ENCODE data around the gene ARHGAP24. TPM values are rescaled to one million over a fixed set of nuclear protein-coding genes. Genes with fewer than 3 reads are reported as not detected.
"Not testable (repeated sequence)": the region's sequence is repeated elsewhere in the genome, so short reads cannot be mapped to it uniquely, and the experiment has no call there.

ARHGAP24 gene
- total RNA-seq, 1 donor from 2014 or later: 11.1 TPM

DNA sequence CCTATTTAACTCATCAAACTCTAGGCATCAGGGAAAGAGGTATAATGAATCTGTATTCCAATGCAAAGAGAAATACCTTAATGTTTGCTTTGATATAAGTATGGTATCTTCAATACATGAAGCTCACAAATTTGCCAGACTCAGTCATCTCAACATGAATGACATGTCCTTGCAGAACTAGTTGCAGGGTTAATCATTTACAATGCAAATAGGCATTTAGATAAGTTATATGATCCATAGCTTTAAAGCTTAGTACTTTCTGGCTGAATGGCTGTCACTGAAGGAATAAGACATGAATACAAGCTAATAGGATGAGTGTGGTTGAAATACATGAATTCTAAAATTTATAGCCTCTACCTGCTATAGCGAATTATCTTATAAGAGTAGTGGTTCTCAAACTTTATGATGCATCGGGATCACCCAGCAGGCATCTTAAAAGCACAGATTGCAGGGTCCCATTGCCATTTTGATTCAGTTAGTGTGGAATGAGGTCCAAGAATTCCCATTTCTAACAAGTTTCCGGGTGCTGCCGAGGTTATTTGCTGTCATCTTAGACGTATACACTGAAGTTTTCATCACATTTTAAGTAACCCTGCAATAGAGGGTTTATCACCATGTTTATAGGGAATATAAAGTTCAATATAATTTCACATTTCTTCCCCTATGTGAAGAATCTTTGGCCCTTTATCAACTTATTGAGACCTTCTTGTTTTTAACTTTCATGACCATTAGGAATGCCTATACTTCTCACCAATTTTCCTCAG is 439.2 kb downstream of the ARHGAP24 start:
- no peak for FAIRE-seq
- no peak overlapping the region for H3K4me3 ChIP-seq (ENCODE audit: low read depth, low read length)

DNA sequence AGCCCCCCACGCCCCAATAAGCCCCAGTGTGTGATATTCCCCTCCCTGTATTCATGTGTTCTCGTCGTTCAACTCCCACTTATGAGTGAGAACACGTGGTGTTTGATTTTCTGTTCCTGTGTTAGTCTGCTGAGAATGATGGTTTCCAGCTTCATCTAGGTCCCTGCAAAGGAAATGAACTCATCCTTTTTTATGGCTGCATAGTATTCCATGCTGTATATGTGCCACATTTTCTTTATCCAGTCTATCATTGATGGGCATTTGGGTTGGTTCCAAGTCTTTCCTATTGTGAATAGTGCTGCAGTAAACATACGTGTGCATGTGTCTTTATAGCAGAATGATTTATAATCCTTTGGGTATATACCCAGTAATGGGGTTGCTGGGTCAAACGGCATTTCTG is 440.6 kb downstream of the ARHGAP24 start:
- H3K36me3 ChIP-seq (ENCODE audit: control insufficient read depth, insufficient read depth, low read length); DNase-seq (ENCODE audit: low read depth); H3K4me3 ChIP-seq (ENCODE audit: low read depth, low read length); H3K27me3 ChIP-seq (ENCODE audit: control insufficient read depth, insufficient read depth, low read length); FAIRE-seq: not testable (repeated sequence)

More for the DNA sequence above, 439.2 kb downstream of the ARHGAP24 start:
- Histone ChIP-seq H3K36me3 (ENCODE audit: control insufficient read depth, insufficient read depth, low read length) (no peaks in the 10 kb centered on the region), H3K27me3 (ENCODE audit: control insufficient read depth, insufficient read depth, low read length) (no peaks in the 10 kb centered on the region)
- TF ChIP-seq, protein P1, sequence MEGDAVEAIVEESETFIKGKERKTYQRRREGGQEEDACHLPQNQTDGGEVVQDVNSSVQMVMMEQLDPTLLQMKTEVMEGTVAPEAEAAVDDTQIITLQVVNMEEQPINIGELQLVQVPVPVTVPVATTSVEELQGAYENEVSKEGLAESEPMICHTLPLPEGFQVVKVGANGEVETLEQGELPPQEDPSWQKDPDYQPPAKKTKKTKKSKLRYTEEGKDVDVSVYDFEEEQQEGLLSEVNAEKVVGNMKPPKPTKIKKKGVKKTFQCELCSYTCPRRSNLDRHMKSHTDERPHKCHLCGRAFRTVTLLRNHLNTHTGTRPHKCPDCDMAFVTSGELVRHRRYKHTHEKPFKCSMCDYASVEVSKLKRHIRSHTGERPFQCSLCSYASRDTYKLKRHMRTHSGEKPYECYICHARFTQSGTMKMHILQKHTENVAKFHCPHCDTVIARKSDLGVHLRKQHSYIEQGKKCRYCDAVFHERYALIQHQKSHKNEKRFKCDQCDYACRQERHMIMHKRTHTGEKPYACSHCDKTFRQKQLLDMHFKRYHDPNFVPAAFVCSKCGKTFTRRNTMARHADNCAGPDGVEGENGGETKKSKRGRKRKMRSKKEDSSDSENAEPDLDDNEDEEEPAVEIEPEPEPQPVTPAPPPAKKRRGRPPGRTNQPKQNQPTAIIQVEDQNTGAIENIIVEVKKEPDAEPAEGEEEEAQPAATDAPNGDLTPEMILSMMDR (IDR thresholded peaks at IDR 0.05; ENCODE audit: insufficient read depth, low read length, severe bottlenecking): no peak
- DNase-seq (ENCODE audit: low read depth): no peak

- TF ChIP-seq, protein P1 (IDR thresholded peaks at IDR 0.05; ENCODE audit: insufficient read depth, low read length, severe bottlenecking): no peak
- H3K36me3 ChIP-seq (ENCODE audit: control insufficient read depth, insufficient read depth, low read length): no peaks in the 10 kb centered on the region
- no peak overlapping the region for H3K4me3 ChIP-seq (ENCODE audit: low read depth, low read length)
- FAIRE-seq: no peak
- no peaks in the 10 kb centered on the region for H3K27me3 ChIP-seq (ENCODE audit: control insufficient read depth, insufficient read depth, low read length)
- DNase-seq (ENCODE audit: low read depth): no peak
Observed at GRCh38 chr4:85919200-85919887, 444.4 kb downstream of the ARHGAP24 start.

- Histone ChIP-seq H3K27me3 (ENCODE audit: control insufficient read depth, insufficient read depth, low read length) (no peaks in the 10 kb centered on the region), H3K36me3 (ENCODE audit: control insufficient read depth, insufficient read depth, low read length) (no peaks in the 10 kb centered on the region), H3K4me3 (ENCODE audit: low read depth, low read length) (no peak overlapping the region)
- FAIRE-seq (no peak), DNase-seq (ENCODE audit: low read depth) (no peak)
- TF ChIP-seq, protein P1 (IDR thresholded peaks at IDR 0.05; ENCODE audit: insufficient read depth, low read length, severe bottlenecking): no peak
Observed at GRCh38 chr4:85925071-85925470, 450.1 kb downstream of the ARHGAP24 start.

GRCh38 chr4:85928775-85929591 is 454.0 kb downstream of the ARHGAP24 start:
- Histone ChIP-seq H3K36me3 (ENCODE audit: control insufficient read depth, insufficient read depth, low read length) (no peaks in the 10 kb centered on the region), H3K4me3 (ENCODE audit: low read depth, low read length) (no peak overlapping the region), H3K27me3 (ENCODE audit: control insufficient read depth, insufficient read depth, low read length) (no peaks in the 10 kb centered on the region)
- TF ChIP-seq, protein P1 (IDR thresholded peaks at IDR 0.05; ENCODE audit: insufficient read depth, low read length, severe bottlenecking): no peak
- no peak for FAIRE-seq
- peak; percentile 68 for DNase-seq (ENCODE audit: low read depth)

Data from bronchial epithelial cell (primary cell).